ENCODE measurements around the gene TRIM16.
"Not testable (repeated sequence)": the region's sequence is repeated elsewhere in the genome, so short reads cannot be mapped to it uniquely, and the experiment has no call there.

TRIM16 gene

GRCh38 chr17:15615850-15616249, 68.3 kb downstream of the TRIM16 start:
- not testable (repeated sequence) for DNase-seq (ENCODE audit: low read depth)

GRCh38 chr17:15613111-15613510, 71.0 kb downstream of the TRIM16 start:
- peak; percentile 1 for DNase-seq (ENCODE audit: low read depth)

- not testable (repeated sequence) for DNase-seq (ENCODE audit: low read depth)
Observed at GRCh38 chr17:15592960-15593359, 91.2 kb downstream of the TRIM16 start.

- DNase-seq (ENCODE audit: low read depth), result not testable (repeated sequence)
Observed at GRCh38 chr17:15591986-15592385, 92.1 kb downstream of the TRIM16 start.

- not testable (repeated sequence) for DNase-seq (ENCODE audit: low read depth)
Observed at GRCh38 chr17:15590844-15591243, 93.3 kb downstream of the TRIM16 start.

GRCh38 chr17:15589544-15590536, 94.3 kb downstream of the TRIM16 start:
- DNase-seq (ENCODE audit: low read depth), result not testable (repeated sequence)

GRCh38 chr17:15588017-15588416, 96.1 kb downstream of the TRIM16 start:
- not testable (repeated sequence) for DNase-seq (ENCODE audit: low read depth)

- DNase-seq (ENCODE audit: low read depth), result not testable (repeated sequence)
Observed at GRCh38 chr17:15583313-15583712, 100.8 kb downstream of the TRIM16 start.

GRCh38 chr17:15581462-15581861, 102.6 kb downstream of the TRIM16 start:
- DNase-seq (ENCODE audit: low read depth), result not testable (repeated sequence)
